ENCODE data around the gene SCD5. TPM values are rescaled to one million over a fixed set of nuclear protein-coding genes. Genes with fewer than 3 reads are reported as not detected.

SCD5 gene
- total RNA-seq, 1 experiment from 2014 or later = 16.3 TPM

- TF ChIP-seq CTCF (IDR thresholded peaks at IDR 0.05; ENCODE audit: unreplicated experiment) = no peak
- Mint-ChIP-seq H3K36me3 (ENCODE audit: insufficient read depth, unreplicated experiment) (peaks cover 7% of the 10 kb centered on the region), H3K4me1 (ENCODE audit: low read depth, unreplicated experiment) (peaks cover 41% of the 10 kb centered on the region), H3K4me3 (ENCODE audit: low read depth, unreplicated experiment) (no peak overlapping the region), H3K9me3 (ENCODE audit: low read depth, unreplicated experiment) (no peaks in the 10 kb centered on the region), H3K27ac (ENCODE audit: unreplicated experiment) (peak overlapping the region; percentile 74), H3K27me3 (ENCODE audit: unreplicated experiment) (no peaks in the 10 kb centered on the region)
- DNase-seq = no peak
- no TSS peak for BruUV-seq (replicated peaks)
- intact Hi-C loops (cut with micrococcal nuclease; ENCODE audit: unreplicated experiment) = no loop called here
- CTCF ChIA-PET = no interaction called here
Observed at GRCh38 chr4:82745173-82745842, 53.3 kb downstream of the SCD5 start.

- CTCF ChIA-PET = no interaction called here
- Mint-ChIP-seq H3K4me1 (ENCODE audit: low read depth, unreplicated experiment) (peaks cover 41% of the 10 kb centered on the region), H3K27ac (ENCODE audit: unreplicated experiment) (peak overlapping the region; percentile 74), H3K9me3 (ENCODE audit: low read depth, unreplicated experiment) (no peaks in the 10 kb centered on the region), H3K36me3 (ENCODE audit: insufficient read depth, unreplicated experiment) (peaks cover 7% of the 10 kb centered on the region), H3K4me3 (ENCODE audit: low read depth, unreplicated experiment) (no peak overlapping the region), H3K27me3 (ENCODE audit: unreplicated experiment) (no peaks in the 10 kb centered on the region)
- TF ChIP-seq CTCF (IDR thresholded peaks at IDR 0.05; ENCODE audit: unreplicated experiment) = no peak
- intact Hi-C loops (cut with micrococcal nuclease; ENCODE audit: unreplicated experiment) = no loop called here
- DNase-seq = peak; percentile 24
- BruUV-seq (replicated peaks) = no TSS peak
Observed at GRCh38 chr4:82744284-82744968, 54.2 kb downstream of the SCD5 start.

- DNase-seq = no peak
- no peak for TF ChIP-seq CTCF (IDR thresholded peaks at IDR 0.05; ENCODE audit: unreplicated experiment)
- CTCF ChIA-PET = no interaction called here
- H3K36me3 Mint-ChIP-seq (ENCODE audit: insufficient read depth, unreplicated experiment) = no peaks in the 10 kb centered on the region
- H3K4me1 Mint-ChIP-seq (ENCODE audit: low read depth, unreplicated experiment) = peaks cover 22% of the 10 kb centered on the region
- no peak overlapping the region for H3K27ac Mint-ChIP-seq (ENCODE audit: unreplicated experiment)
- no peaks in the 10 kb centered on the region for H3K27me3 Mint-ChIP-seq (ENCODE audit: unreplicated experiment)
- no peak overlapping the region for H3K4me3 Mint-ChIP-seq (ENCODE audit: low read depth, unreplicated experiment)
- intact Hi-C loops (cut with micrococcal nuclease; ENCODE audit: unreplicated experiment) = no loop called here
- H3K9me3 Mint-ChIP-seq (ENCODE audit: low read depth, unreplicated experiment) = no peaks in the 10 kb centered on the region
- no TSS peak for BruUV-seq (replicated peaks)
Observed at GRCh38 chr4:82741188-82741587, 57.4 kb downstream of the SCD5 start.

GRCh38 chr4:82739287-82740190 is 59.1 kb downstream of the SCD5 start:
- H3K4me1 Mint-ChIP-seq (ENCODE audit: low read depth, unreplicated experiment) = peaks cover 8% of the 10 kb centered on the region
- H3K4me3 Mint-ChIP-seq (ENCODE audit: low read depth, unreplicated experiment) = no peak overlapping the region
- BruUV-seq (replicated peaks) = no TSS peak
- no peaks in the 10 kb centered on the region for H3K9me3 Mint-ChIP-seq (ENCODE audit: low read depth, unreplicated experiment)
- H3K27me3 Mint-ChIP-seq (ENCODE audit: unreplicated experiment) = no peaks in the 10 kb centered on the region
- TF ChIP-seq CTCF (IDR thresholded peaks at IDR 0.05; ENCODE audit: unreplicated experiment) = peak; percentile 60
- H3K36me3 Mint-ChIP-seq (ENCODE audit: insufficient read depth, unreplicated experiment) = no peaks in the 10 kb centered on the region
- DNase-seq = peak; percentile 71
- CTCF ChIA-PET = interaction anchor here (0.6 to 1.0 kb wide), 6 partner anchors 17 to 1127 kb away, joined by 3 to 5 read pairs (median 3); no protein-coding TSS in a partner anchor
- no peak overlapping the region for H3K27ac Mint-ChIP-seq (ENCODE audit: unreplicated experiment)
- intact Hi-C loops (cut with micrococcal nuclease; ENCODE audit: unreplicated experiment) = loop anchor here (10.0 kb wide), 1 partner anchor 275 kb away; no protein-coding TSS in a partner anchor
